Panc1 (cell line): Measurements from ENCODE around the gene AGAP1. TPM values are rescaled to one million over a fixed set of nuclear protein-coding genes. Genes with fewer than 3 reads are reported as not detected.

ENCODE experiments used
- ATAC-seq: fragments of 200-7000 bp; cut with Tn5 transposase; 2 replicates; pipeline ENCODE4 v1.9.1; 2020; ENCODE audit warnings: mild to moderate bottlenecking, moderate library complexity
- BruUV-seq: library from RNA; stranded (reverse); fragments of 400-500 nt; replicated peaks from 2 replicates; lab custom pipeline; 2021; lab: Mats Ljungman, UMichigan
- CTCF ChIA-PET: fragments of 300-600 bp; sonication (Branson Sonifier 250); formaldehyde crosslinking; loops from one replicate; lab custom pipeline; 2022; ENCODE audit warnings: antibody characterized with exemption; lab: Charles Lee
- POLR2A ChIA-PET: fragments of 300-600 bp; sonication (Branson Sonifier 250); formaldehyde crosslinking; loops from one replicate; lab custom pipeline; 2022; ENCODE audit warnings: antibody characterized with exemption; lab: Charles Lee
- DNase-seq: peaks from one replicate; pipeline ENCODE4 v3.0.0-alpha.2; 2010; ENCODE audit warnings: low read depth, low spot score
- H3K27ac ChIP-seq: 2 replicates; pipeline ENCODE4 v1.5.1; 2011; ENCODE audit warnings: mild to moderate bottlenecking, low read length, inconsistent platforms
- H3K27me3 ChIP-seq: fragments of 200-500 bp; sonication (Bioruptor generic); 2 replicates; pipeline ENCODE4 v1.6.0; 2014; ENCODE audit warnings: low read length, inconsistent platforms; ENCODE audit not compliant: control insufficient read depth, insufficient read depth
- H3K36me3 ChIP-seq: fragments of 200-500 bp; sonication (Bioruptor generic); 2 replicates; pipeline ENCODE4 v1.5.1; 2014; ENCODE audit warnings: inconsistent platforms, mild to moderate bottlenecking, low read length, moderate library complexity; ENCODE audit not compliant: control insufficient read depth, insufficient read depth
- H3K4me1 ChIP-seq: 2 replicates; pipeline ENCODE4 v1.5.1; 2011; ENCODE audit warnings: inconsistent platforms, mild to moderate bottlenecking, low read length, moderate library complexity; ENCODE audit not compliant: control insufficient read depth, insufficient read depth
- H3K4me3 ChIP-seq, 2 experiments: 2 replicates each; pipeline ENCODE4 v1.5.1; 2011 to 2012; ENCODE audit warnings: low read depth in 2 of 2, low read length in 2 of 2, mild to moderate bottlenecking in 2 of 2, inconsistent platforms in 1 of 2, moderate library complexity in 1 of 2
- H3K9me3 ChIP-seq: fragments of 200-500 bp; sonication (Bioruptor generic); 2 replicates; pipeline ENCODE4 v1.5.1; 2014; ENCODE audit warnings: low read depth, mild to moderate bottlenecking, inconsistent platforms, low read length, moderate library complexity; ENCODE audit not compliant: control insufficient read depth, insufficient read depth
- CTCF ChIP-seq: fragments of 450-650 bp; IDR thresholded peaks from 2 replicates; pipeline ENCODE4 v1.5.1; 2017; ENCODE audit warnings: mild to moderate bottlenecking
- POLR2AphosphoS5 ChIP-seq: IDR thresholded peaks from 2 replicates; pipeline ENCODE4 v1.6.1; 2012; ENCODE audit warnings: mild to moderate bottlenecking, low read depth, low read length, moderate library complexity
- REST ChIP-seq, 2 experiments: IDR thresholded peaks; 2 replicates each; pipeline ENCODE4 v1.6.1; 2011 to 2012; ENCODE audit warnings: low read depth in 2 of 2, control low read depth in 1 of 2, low read length in 1 of 2, mild to moderate bottlenecking in 1 of 2, moderate library complexity in 1 of 2; ENCODE audit not compliant: insufficient read depth in 1 of 2
- SIN3A ChIP-seq: IDR thresholded peaks from 2 replicates; pipeline ENCODE4 v1.6.1; 2012; ENCODE audit warnings: low read depth, mild to moderate bottlenecking, low read length, moderate library complexity, borderline replicate concordance; ENCODE audit not compliant: insufficient read depth
- TCF7L2 ChIP-seq: IDR thresholded peaks from 2 replicates; pipeline ENCODE4 v1.6.1; 2011; ENCODE audit warnings: mild to moderate bottlenecking, low read depth, low read length, inconsistent platforms
- in situ Hi-C: cut with HindIII; loops from 2 replicates; pipeline ENCODE4 v1.10.0; 2016; ENCODE audit warnings: low sequenced_read_pairs, low pct_unique_long_range_greater_than_20kb
- intact Hi-C: fragments of 100-400 bp; cut with micrococcal nuclease; formaldehyde crosslinking; loops from one replicate; pipeline ENCODE4 v1.10.0; 2022; ENCODE audit not compliant: unreplicated experiment
- total RNA-seq: library from RNA; stranded (reverse); gene quantifications from one replicate; pipeline ENCODE4 v1.2.1, GENCODE V29; 2021; ENCODE audit not compliant: unreplicated experiment

The AGAP1 gene
- total RNA-seq, 1 experiment from 2014 or later = 38.9 TPM

GRCh38 chr2:235955664-235956063 lies 461.8 kb downstream of the AGAP1 start:
- H3K27me3 ChIP-seq = no peaks in the 10 kb centered on the region
- POLR2A ChIA-PET = no interaction called here
- no peaks in the 10 kb centered on the region for H3K4me1 ChIP-seq
- no peak for TF ChIP-seq POLR2AphosphoS5
- intact Hi-C loops = no loop called here
- no peak overlapping the region for H3K4me3 ChIP-seq
- CTCF ChIA-PET = no interaction called here
- DNase-seq (no peak), ATAC-seq (no peak)
- in situ Hi-C loops = no loop called here
- no TSS peak for BruUV-seq
- H3K9me3 ChIP-seq = no peaks in the 10 kb centered on the region
- H3K36me3 ChIP-seq = no peaks in the 10 kb centered on the region
- H3K27ac ChIP-seq = no peak overlapping the region

- TF ChIP-seq CTCF = no peak
- TF ChIP-seq SIN3A = no peak
- no peak for TF ChIP-seq REST (IDR thresholded peaks at IDR 0.05; ENCODE audit: insufficient read depth in 1 of 2, low read depth in 2 of 2, low read length in 1 of 2)
- Histone ChIP-seq H3K27ac (no peak overlapping the region), H3K4me3 (no peak overlapping the region), H3K36me3 (no peaks in the 10 kb centered on the region), H3K27me3 (no peaks in the 10 kb centered on the region), H3K9me3 (no peaks in the 10 kb centered on the region), H3K4me1 (no peaks in the 10 kb centered on the region)
- no peak for DNase-seq
- CTCF ChIA-PET = no interaction called here
- in situ Hi-C loops (no loop called here), intact Hi-C loops (no loop called here)
- ATAC-seq = no peak
- POLR2A ChIA-PET = no interaction called here
- BruUV-seq = no TSS peak
Observed at GRCh38 chr2:235956281-235956970, 462.6 kb downstream of the AGAP1 start.

- no peak overlapping the region for H3K27ac ChIP-seq
- intact Hi-C loops (no loop called here), in situ Hi-C loops (no loop called here)
- BruUV-seq = no TSS peak
- H3K4me1 ChIP-seq = no peaks in the 10 kb centered on the region
- H3K4me3 ChIP-seq = no peak overlapping the region
- CTCF ChIA-PET = no interaction called here
- H3K36me3 ChIP-seq = no peaks in the 10 kb centered on the region
- no peaks in the 10 kb centered on the region for H3K9me3 ChIP-seq
- TF ChIP-seq CTCF = no peak
- no peak for TF ChIP-seq SIN3A
- TF ChIP-seq POLR2AphosphoS5 = no peak
- no peak for TF ChIP-seq REST (IDR thresholded peaks at IDR 0.05; ENCODE audit: insufficient read depth in 1 of 2, low read depth in 2 of 2, low read length in 1 of 2)
- TF ChIP-seq TCF7L2 = no peak
- ATAC-seq = no peak
- H3K27me3 ChIP-seq = no peaks in the 10 kb centered on the region
- no peak for DNase-seq
- POLR2A ChIA-PET = no interaction called here
Observed at GRCh38 chr2:235957251-235957650, 463.4 kb downstream of the AGAP1 start.
